GM15510 (cell line): ENCODE measurements around the gene TPH2.

Experiments
- POLR2A ChIP-seq: IDR thresholded peaks from 3 replicates; pipeline ENCODE4 v1.6.1; 2011; ENCODE audit warnings: borderline replicate concordance; ENCODE audit not compliant: insufficient read length; ENCODE audit errors: extremely low read depth

The TPH2 gene

DNA sequence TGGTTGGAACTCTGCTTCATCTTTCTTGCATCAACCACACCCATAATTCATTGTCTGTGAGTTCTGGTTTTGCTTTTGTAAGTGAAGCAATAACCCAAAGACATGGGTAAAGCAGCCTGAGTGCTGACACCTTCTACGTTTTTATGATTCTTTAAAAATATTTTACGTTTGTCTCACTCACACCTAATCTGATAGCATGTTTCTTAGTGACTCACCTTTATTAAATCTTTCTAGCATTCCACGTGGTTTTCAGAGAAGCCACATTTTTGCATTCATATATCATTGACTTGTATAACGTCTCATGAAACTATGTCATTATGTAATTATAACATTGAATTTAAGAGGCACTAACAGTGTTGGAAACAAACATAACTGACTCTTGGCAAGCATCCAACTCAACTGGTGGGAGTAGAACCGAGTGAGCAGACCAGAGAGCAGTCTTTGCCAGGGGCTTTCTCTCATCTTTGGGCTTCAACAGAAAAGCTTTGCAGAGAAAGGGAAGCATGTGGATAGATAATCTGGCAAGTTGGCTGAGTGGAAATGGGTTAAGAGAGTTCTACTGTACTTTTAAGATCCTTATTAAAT lies 118.8 kb downstream of the TPH2 start:
- no peak for TF ChIP-seq POLR2A

DNA sequence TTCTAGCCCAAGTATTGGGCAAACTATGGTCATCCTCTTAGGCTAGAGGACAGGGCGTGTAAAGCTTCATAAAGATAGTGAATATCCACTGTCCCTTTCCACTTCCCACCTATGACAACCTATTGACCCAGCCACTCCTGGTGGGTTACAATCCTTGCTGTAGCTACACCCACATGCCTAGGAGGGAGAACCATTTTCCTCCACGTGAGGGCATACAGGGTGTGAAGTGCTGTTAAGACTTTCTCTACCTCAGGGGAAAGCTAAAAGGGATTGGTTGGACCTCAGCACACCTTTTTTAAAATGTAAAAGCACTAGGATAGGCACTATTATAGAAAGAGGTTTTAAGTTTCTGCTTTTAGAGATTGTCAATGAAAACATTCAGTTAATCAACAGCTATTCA lies 124.4 kb downstream of the TPH2 start:
- no peak for TF ChIP-seq POLR2A

DNA sequence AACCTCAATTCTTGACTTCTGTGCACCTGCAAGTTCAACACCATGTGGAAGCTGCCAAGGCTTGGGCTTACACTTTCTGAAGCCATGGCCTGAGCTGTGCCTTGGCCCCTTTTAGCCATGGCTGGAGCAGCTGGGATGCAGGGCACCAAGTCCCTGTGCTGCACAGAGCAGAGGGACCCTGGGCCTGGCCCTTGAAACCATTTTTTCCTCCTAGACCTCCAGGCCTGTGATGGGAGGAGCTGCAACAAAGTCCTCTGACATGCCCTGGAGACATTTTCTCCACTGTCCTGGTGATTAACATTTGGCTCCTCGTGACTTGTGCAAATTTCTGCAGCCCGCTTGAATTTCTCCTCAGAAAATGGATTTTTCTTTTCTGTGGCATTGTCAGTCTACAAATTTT lies 132.4 kb downstream of the TPH2 start:
- no peak for TF ChIP-seq POLR2A

DNA sequence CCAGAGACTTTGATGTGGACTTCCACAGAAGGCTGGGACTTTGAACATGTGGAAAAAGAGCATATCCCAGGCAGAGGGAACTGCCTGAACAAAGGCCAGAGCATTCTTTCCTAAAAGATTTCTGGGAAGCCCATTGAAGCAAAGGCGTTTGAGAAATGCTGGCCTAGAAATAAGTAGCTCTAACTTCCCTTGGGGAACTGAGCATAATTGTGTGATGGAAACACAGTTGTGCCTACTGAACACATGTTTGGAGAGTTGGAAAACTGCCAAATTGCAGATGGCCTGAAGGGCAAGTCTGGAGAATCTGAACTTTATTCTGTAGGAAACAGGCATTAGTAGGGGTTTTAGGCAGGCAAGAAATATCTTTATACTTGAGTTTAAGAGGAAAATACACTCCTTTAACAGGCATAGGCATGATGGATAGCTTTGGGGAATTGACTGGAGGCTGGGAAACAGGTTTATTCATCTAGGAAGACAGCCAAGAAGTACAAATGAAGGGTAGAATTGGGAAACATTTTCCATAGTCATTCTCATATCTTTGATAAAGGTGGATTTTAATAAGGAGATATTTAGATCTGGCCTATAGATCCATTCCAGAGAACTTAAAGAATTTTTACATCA lies 134.1 kb downstream of the TPH2 start:
- TF ChIP-seq POLR2A, result no peak

DNA sequence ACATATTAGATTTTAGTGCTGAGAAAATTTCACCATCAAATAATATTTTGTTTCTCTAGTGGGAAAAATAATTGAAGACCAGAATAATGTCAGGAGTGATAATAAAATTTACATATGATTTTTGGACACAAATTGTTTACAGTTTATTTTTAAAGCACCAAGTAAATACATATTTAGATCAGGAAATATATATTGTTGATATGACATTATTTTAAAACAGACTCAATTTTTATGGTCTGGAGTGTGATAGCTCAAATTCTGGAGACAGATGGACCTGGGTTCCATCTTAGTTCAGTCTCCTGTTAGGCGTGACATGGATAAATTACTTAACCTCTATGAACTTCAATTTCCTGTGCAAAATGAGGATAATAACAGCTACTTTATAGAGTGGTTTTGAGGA lies 135.4 kb downstream of the TPH2 start:
- no peak for TF ChIP-seq POLR2A

DNA sequence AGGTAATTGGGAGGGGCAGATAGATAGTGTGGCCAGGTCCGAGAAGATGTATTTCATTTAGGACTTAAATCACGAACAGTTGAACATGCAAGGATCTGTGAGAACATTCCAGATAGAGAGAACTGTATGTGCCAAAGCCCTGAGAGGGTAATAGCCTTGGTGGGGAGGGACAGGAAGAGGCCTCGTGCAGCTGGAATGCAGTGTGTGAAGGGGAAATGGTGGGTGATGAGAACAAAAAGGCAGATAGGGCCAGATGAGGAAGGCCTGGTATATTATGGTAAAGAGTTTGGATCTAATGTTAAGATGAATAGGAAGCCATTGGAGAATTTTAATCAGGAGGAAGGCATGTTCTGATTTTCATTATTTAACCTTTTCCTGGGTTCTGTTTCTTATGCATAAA lies 136.3 kb downstream of the TPH2 start:
- no peak for TF ChIP-seq POLR2A

DNA sequence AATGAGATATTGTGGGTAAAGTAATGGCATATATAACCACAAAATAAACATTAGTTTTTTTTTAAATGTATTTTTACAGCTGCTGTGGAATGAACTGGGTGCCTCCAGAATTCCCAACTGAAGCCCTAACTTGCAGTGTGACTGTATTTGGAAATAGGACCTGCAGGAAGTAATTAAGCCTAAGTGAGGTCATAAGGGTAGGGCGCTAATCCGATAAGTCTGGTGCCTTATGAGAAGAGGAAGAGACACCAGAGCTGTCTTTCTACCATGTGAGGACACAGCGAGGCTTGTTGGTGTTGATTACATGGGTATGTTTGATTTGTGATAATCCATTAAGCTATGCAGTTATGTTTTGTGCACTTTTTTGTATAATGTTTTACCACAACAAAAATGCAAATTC lies 136.8 kb downstream of the TPH2 start:
- TF ChIP-seq POLR2A, result no peak

DNA sequence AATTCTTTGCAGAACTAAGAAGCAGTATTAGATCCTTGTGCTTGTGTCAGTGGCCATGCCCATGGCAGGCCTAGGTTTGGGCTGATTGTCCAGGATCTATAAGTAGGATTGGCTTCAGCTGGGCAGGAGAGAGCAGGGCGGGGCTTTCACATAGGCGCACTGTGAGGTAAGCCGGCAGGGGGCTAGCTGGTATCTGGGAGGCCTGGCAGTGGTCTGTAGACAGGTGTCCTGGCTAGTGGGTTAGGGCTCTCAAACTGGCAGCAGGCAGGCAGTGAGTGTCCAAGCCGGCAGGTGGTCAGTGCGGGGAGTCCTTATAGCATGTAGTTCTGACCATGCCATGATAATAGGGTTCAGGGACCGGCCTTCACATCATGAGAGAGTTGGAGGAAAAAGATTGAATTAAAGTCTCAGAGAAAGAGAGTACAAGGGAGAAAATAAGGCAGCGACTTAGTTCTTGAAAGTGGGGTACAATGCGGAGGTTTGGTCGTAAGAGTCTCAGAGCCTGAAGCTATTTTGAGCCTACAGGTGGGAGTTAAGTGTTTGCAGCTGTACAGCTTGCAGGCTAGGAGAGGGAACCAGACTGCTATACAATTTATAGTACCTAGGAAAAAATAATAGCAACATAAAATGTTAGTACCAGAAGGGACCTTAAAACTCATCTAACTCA lies 137.4 kb downstream of the TPH2 start:
- no peak for TF ChIP-seq POLR2A

DNA sequence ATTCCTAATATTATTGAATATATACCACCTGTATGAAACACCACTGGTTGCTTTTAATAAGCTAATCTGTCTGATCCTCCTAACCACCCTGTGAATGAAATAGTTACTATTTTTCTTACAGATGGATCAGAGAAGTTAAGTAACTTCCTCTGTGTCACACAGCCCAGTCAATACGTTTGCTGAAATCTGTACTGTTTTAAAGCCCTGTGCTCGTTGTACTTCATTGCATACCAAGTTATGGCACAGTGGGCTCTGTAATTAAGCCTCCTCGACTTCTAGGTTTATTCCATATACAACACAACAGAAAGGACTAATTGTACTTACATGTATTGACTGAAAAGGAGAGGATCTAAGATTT lies 137.9 kb downstream of the TPH2 start:
- TF ChIP-seq POLR2A, result no peak

DNA sequence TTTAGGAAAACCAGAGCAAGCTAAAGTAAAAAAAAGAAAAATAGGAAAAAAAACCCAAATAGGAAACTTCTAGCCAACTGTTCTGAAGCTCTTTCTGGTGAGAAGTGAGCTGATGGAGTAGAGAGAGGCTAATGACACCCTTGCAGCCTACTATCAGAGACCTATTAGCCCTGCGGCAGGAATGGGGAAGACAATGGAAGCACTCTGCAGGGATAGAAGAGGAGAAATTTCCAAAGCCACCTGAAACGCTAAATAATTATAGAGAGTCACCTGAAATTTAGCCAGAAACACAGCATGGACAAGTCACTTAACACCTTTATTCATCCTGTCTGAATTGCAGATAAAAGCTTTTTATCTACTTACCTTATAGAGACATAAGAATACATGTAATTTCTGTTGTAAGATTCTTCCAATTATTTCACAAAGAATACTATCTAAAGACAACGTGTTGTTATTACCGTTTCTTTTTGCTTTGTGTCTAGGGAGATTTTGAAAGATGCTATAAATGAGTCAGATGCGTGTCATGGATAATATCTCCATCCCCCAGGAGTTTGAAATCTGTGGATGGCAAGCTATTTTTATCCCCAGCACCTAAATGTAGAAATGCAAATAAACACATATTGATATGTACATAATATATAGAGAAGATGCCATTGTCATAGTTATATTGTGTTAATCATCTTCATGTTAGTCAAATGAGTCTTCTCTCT lies 138.6 kb downstream of the TPH2 start:
- no peak for TF ChIP-seq POLR2A

DNA sequence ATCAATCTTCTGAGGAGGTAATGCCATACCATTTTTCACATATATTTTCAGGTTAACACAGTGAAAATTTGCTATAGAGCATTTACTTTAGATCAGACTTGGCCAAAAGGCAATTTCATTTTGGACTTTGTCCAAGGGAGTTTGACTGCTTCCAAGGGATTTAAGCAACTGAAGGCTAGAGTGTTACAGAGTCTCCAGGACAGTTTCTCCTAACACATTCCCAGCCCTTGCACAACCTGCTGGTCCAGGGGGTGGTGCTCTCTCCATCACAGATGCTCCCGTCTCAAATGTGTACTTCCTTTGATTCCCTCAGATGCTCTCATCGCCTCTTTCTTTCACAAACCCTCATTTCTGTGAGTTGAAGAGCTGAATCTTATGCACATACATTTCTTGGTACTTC lies 143.1 kb downstream of the TPH2 start:
- no peak for TF ChIP-seq POLR2A
